Psoas muscle (tissue), 8 donors: ENCODE results near the gene SIRT7. TPM values are rescaled to one million over a fixed set of nuclear protein-coding genes. Genes with fewer than 3 reads are reported as not detected.
"Not testable (repeated sequence)": the region's sequence is repeated elsewhere in the genome, so short reads cannot be mapped to it uniquely, and the experiment has no call there.

Source experiments
- ATAC-seq, 4 donors: fragments of 200-7000 bp; cut with Tn5 transposase; one replicate each; pipeline ENCODE4 v1.9.1; 2020; ENCODE audit warnings: moderate library complexity in 3 of 4, mild to moderate bottlenecking in 2 of 4
- DNase-seq, 2 donors: peaks; one replicate each; pipeline ENCODE4 v3.0.0-alpha.2; 2020
- H3K27ac ChIP-seq: fragments of 200-600 bp; one replicate; pipeline ENCODE4 v1.8.0; 2022
- H3K27me3 ChIP-seq, 3 donors: fragments of 200-600 bp in 1 of 3; one replicate each; pipeline versions ENCODE4 v1.6.1 to v1.8.0; 2013 to 2022; ENCODE audit warnings: low read length in 2 of 3, mild to moderate bottlenecking in 2 of 3, moderate library complexity in 1 of 3; ENCODE audit not compliant: insufficient read depth in 3 of 3
- H3K36me3 ChIP-seq, 2 donors: fragments of 200-600 bp in 1 of 2; one replicate each; pipeline versions ENCODE4 v1.6.1 to v1.8.0; 2013 to 2022; ENCODE audit warnings: low read depth in 1 of 2, mild to moderate bottlenecking in 1 of 2, moderate library complexity in 1 of 2; ENCODE audit not compliant: insufficient read depth in 1 of 2
- H3K4me1 ChIP-seq: fragments of 200-600 bp; one replicate; pipeline ENCODE4 v1.8.0; 2022
- H3K4me3 ChIP-seq: fragments of 200-600 bp; one replicate; pipeline ENCODE4 v1.8.0; 2022; ENCODE audit warnings: mild to moderate bottlenecking
- H3K9me3 ChIP-seq: fragments of 200-600 bp; one replicate; pipeline ENCODE4 v1.8.0; 2022
- CTCF ChIP-seq: fragments of 200-600 bp; IDR thresholded peaks from one replicate; pipeline ENCODE4 v1.8.0; 2022; ENCODE audit warnings: antibody characterized with exemption
- WGBS, 3 donors: extraction: QIAGEN DNeasy Blood & Tissue Kit; methylation state at CpG; one replicate each; pipeline versions ENCODE4 v1.1.6 to v1.1.7; 2013; 5-methylcytosine and 5-hydroxymethylcytosine counted together
- intact Hi-C, 2 donors: fragments of 100-400 bp; cut with DNase I; formaldehyde crosslinking; loops; one replicate each; pipeline versions ENCODE4 v1.11.0 to v1.14.2; 2022
- polyA plus RNA-seq, 3 donors: library from polyadenylated mRNA; stranded (reverse); fragments of 200-250 nt; gene quantifications; one replicate each; pipeline ENCODE4 v1.2.3, GENCODE V29; 2013
- total RNA-seq, 4 donors: library from RNA; stranded (reverse); fragmentation: NEBNext Ultra II Directional in 2 of 4; extraction: Animal tissue kit (Norgen Biotek cat#: 25700) in 2 of 4; gene quantifications; one replicate each; pipeline versions ENCODE4 v1.2.1 to v1.2.4, GENCODE V29; 2021 to 2023
- donor health status: healthy with polysubstance abuse.
- donor health status: DM: no; HTN: no; CAD: no; lungs with moderate emphysema.
- donor health status: Bipolar disorder and iron deficiency.
- donor health status: healthy.
- donor health status: DM: yes; HTN: yes; CAD: no.
- donor health status: DM: no; HTN: no; CAD: no.
- donor health status: DM: no; HTN: no; CAD: no.
- donor health status: DM: yes; HTN: yes; CAD: no.

Gene SIRT7
- total and polyA plus RNA-seq, 7 donors, result 3.9 to 14.2 (median 7.6) TPM

GRCh38 chr17:81954131-81955057 is 36.4 kb upstream of the SIRT7 start:
- H3K9me3 ChIP-seq, result no peaks in the 10 kb centered on the region
- no peak for TF ChIP-seq CTCF
- DNase-seq (no peak), ATAC-seq (no peak)
- intact Hi-C loops, result no loop called here
- H3K4me3 ChIP-seq, result no peak overlapping the region
- H3K27ac ChIP-seq, result no peak overlapping the region
- peaks cover 0 to 6% (median 0%) of the 10 kb centered on the region in 3 donors for H3K27me3 ChIP-seq
- 73 to 74% (median 74%) methylated on average over 18 to 19 of the region's 19 CpGs for WGBS, 3 donors
- H3K4me1 ChIP-seq, result peaks cover 7% of the 10 kb centered on the region
- no peaks in the 10 kb centered on the region for H3K36me3 ChIP-seq

GRCh38 chr17:81953443-81953842 is 35.5 kb upstream of the SIRT7 start:
- ATAC-seq, result peak in 1 of 4 donors; percentile 55
- H3K27ac ChIP-seq, H3K4me1 ChIP-seq, intact Hi-C loops, H3K27me3 ChIP-seq, DNase-seq, H3K9me3 ChIP-seq, H3K36me3 ChIP-seq, H3K4me3 ChIP-seq: not testable (repeated sequence)
- WGBS, 3 donors, result 72 to 81% (median 73%) methylated on average over 5 of the region's 5 CpGs

- Histone ChIP-seq H3K27me3 (no peaks in the 10 kb centered on the region), H3K9me3 (no peaks in the 10 kb centered on the region), H3K4me1 (no peaks in the 10 kb centered on the region), H3K27ac (no peak overlapping the region), H3K4me3 (no peak overlapping the region), H3K36me3 (no peaks in the 10 kb centered on the region)
- TF ChIP-seq CTCF, result no peak
- DNase-seq (no peak), ATAC-seq (no peak)
- 65 to 72% (median 67%) methylated on average over 13 to 16 of the region's 16 CpGs for WGBS, 3 donors
- intact Hi-C loops, result no loop called here
Observed at GRCh38 chr17:81952792-81953228, 34.8 kb upstream of the SIRT7 start.

GRCh38 chr17:81951785-81952684 is 34.1 kb upstream of the SIRT7 start:
- 55 to 70% (median 57%) methylated on average over 12 to 13 of the region's 13 CpGs for WGBS, 3 donors
- Histone ChIP-seq H3K9me3 (no peaks in the 10 kb centered on the region), H3K4me1 (peaks cover 5% of the 10 kb centered on the region), H3K27ac (no peak overlapping the region), H3K27me3 (no peaks in the 10 kb centered on the region), H3K36me3 (no peaks in the 10 kb centered on the region), H3K4me3 (no peak overlapping the region)
- TF ChIP-seq CTCF, result no peak
- ATAC-seq (no peak), DNase-seq (no peak)
- intact Hi-C loops, result no loop called here

GRCh38 chr17:81950501-81950900 is 32.5 kb upstream of the SIRT7 start:
- no peak overlapping the region for H3K4me3 ChIP-seq
- H3K9me3 ChIP-seq, result no peaks in the 10 kb centered on the region
- peaks cover 7% of the 10 kb centered on the region for H3K4me1 ChIP-seq
- intact Hi-C loops, result no loop called here
- no peak overlapping the region for H3K27ac ChIP-seq
- H3K36me3 ChIP-seq, result no peaks in the 10 kb centered on the region
- no peak for DNase-seq
- no peak for TF ChIP-seq CTCF
- 82 to 85% (median 83%) methylated on average over 15 of the region's 15 CpGs for WGBS, 3 donors
- no peaks in the 10 kb centered on the region for H3K27me3 ChIP-seq
- no peak for ATAC-seq
